IMR-90 (cell line): ENCODE measurements around the gene PISD. TPM values are rescaled to one million over a fixed set of nuclear protein-coding genes. Genes with fewer than 3 reads are reported as not detected.

ENCODE experiments used
- ATAC-seq: fragments of 200-7000 bp; cut with Tn5 transposase; 2 replicates; pipeline ENCODE4 v1.9.1; 2020; ENCODE audit warnings: low read depth, mild to moderate bottlenecking, moderate library complexity
- BruUV-seq: library from RNA; stranded (reverse); fragments of 400-500 nt; replicated peaks from 2 replicates; lab custom pipeline; 2021; lab: Mats Ljungman, UMichigan
- CTCF ChIA-PET: fragments of 300-600 bp; formaldehyde crosslinking; extraction: SDS; loops from one replicate; lab custom pipeline; 2021; ENCODE audit warnings: antibody characterized with exemption; lab: Yijun Ruan, JAX
- POLR2A ChIA-PET: fragments of 300-600 bp; sonication (Branson Sonifier 250); formaldehyde crosslinking; loops from one replicate; lab custom pipeline; 2022; ENCODE audit warnings: antibody characterized with exemption; ENCODE audit not compliant: unreplicated experiment; lab: Charles Lee
- DNase-seq: peaks from one replicate; pipeline ENCODE4 v3.0.0; 2013
- H2AFZ ChIP-seq: replicated peaks from 2 replicates; pipeline ENCODE3; 2013; ENCODE audit warnings: low read length, mild to moderate bottlenecking; ENCODE audit not compliant: poor library complexity
- H2AK5ac ChIP-seq: 2 replicates; pipeline ENCODE4 v1.6.1; 2013; ENCODE audit warnings: low read depth, low read length, inconsistent platforms
- H2AK9ac ChIP-seq: replicated peaks from 2 replicates; pipeline ENCODE3; 2013; ENCODE audit warnings: mild to moderate bottlenecking, low read depth, low read length, moderate library complexity; ENCODE audit not compliant: poor library complexity
- H2BK120ac ChIP-seq: 2 replicates; pipeline ENCODE4 v1.6.1; 2013; ENCODE audit warnings: low read depth, low read length, inconsistent platforms
- H2BK15ac ChIP-seq: 3 replicates; pipeline ENCODE4 v1.6.1; 2013; ENCODE audit warnings: low read depth, low read length, inconsistent platforms
- H2BK20ac ChIP-seq: 2 replicates; pipeline ENCODE4 v1.6.1; 2013; ENCODE audit warnings: low read depth, mild to moderate bottlenecking, inconsistent platforms, low read length, moderate library complexity
- H2BK5ac ChIP-seq: 2 replicates; pipeline ENCODE4 v1.6.1; 2013; ENCODE audit warnings: mild to moderate bottlenecking, low read depth, low read length, inconsistent platforms; ENCODE audit not compliant: poor library complexity, severe bottlenecking
- H3K14ac ChIP-seq: replicated peaks from 2 replicates; pipeline ENCODE4 v1.6.1; 2013; ENCODE audit warnings: low read depth, low read length, inconsistent platforms
- H3K18ac ChIP-seq: 2 replicates; pipeline ENCODE4 v1.6.1; 2013; ENCODE audit warnings: low read depth, low read length, control low read depth
- H3K23ac ChIP-seq: 2 replicates; pipeline ENCODE4 v1.6.1; 2013; ENCODE audit warnings: low read depth, low read length, inconsistent platforms
- H3K27ac ChIP-seq: 2 replicates; pipeline ENCODE4 v1.5.1; 2013; ENCODE audit warnings: mild to moderate bottlenecking, control low read depth, low read length; ENCODE audit not compliant: insufficient read depth
- H3K27me3 ChIP-seq: 2 replicates; pipeline ENCODE4 v1.6.1; 2013; ENCODE audit warnings: low read length; ENCODE audit not compliant: control insufficient read depth, insufficient read depth
- H3K36me3 ChIP-seq: 2 replicates; pipeline ENCODE4 v1.6.1; 2013; ENCODE audit warnings: low read length, mixed read lengths; ENCODE audit not compliant: control insufficient read depth, insufficient read depth
- H3K4ac ChIP-seq: 2 replicates; pipeline ENCODE4 v1.6.1; 2013; ENCODE audit warnings: low read depth, low read length, inconsistent platforms
- H3K4me1 ChIP-seq: 2 replicates; pipeline ENCODE4 v1.6.1; 2013; ENCODE audit warnings: low read length, mixed read lengths; ENCODE audit not compliant: control insufficient read depth, insufficient read depth
- H3K4me2 ChIP-seq: 2 replicates; pipeline ENCODE4 v1.6.1; 2013; ENCODE audit warnings: low read depth, mild to moderate bottlenecking, control low read depth, low read length, moderate library complexity
- H3K4me3 ChIP-seq: 2 replicates; pipeline ENCODE4 v1.5.1; 2013; ENCODE audit warnings: low read depth, mild to moderate bottlenecking, control low read depth, low read length, moderate library complexity; ENCODE audit not compliant: insufficient read depth
- H3K56ac ChIP-seq: 2 replicates; pipeline ENCODE4 v1.6.1; 2013; ENCODE audit warnings: low read length, inconsistent platforms; ENCODE audit not compliant: insufficient read depth; ENCODE audit errors: extremely low read depth
- H3K79me1 ChIP-seq, 2 experiments: 2 replicates each; pipeline ENCODE4 v1.6.1; 2013; ENCODE audit warnings: low read length in 2 of 2, inconsistent platforms in 1 of 2, low read depth in 1 of 2
- H3K9ac ChIP-seq: 2 replicates; pipeline ENCODE4 v1.6.1; 2013; ENCODE audit warnings: low read depth, low read length, control low read depth
- H3K9me1 ChIP-seq: 2 replicates; pipeline ENCODE4 v1.6.1; 2013; ENCODE audit warnings: low read length, inconsistent platforms; ENCODE audit not compliant: insufficient read depth
- H3K9me3 ChIP-seq: 2 replicates; pipeline ENCODE4 v1.6.1; 2013; ENCODE audit warnings: low read length; ENCODE audit not compliant: control insufficient read depth, insufficient read depth
- H4K20me1 ChIP-seq: 2 replicates; pipeline ENCODE4 v1.6.1; 2013; ENCODE audit warnings: low read length, inconsistent platforms; ENCODE audit not compliant: insufficient read depth
- H4K5ac ChIP-seq: 2 replicates; pipeline ENCODE4 v1.6.1; 2013; ENCODE audit warnings: mild to moderate bottlenecking, low read depth, low read length, control low read depth
- H4K8ac ChIP-seq, 2 experiments: 2 replicates each; pipeline ENCODE4 v1.6.1; 2013; ENCODE audit warnings: low read depth in 2 of 2, low read length in 2 of 2, control low read depth in 1 of 2, inconsistent platforms in 1 of 2
- H4K91ac ChIP-seq: 2 replicates; pipeline ENCODE4 v1.6.1; 2013; ENCODE audit warnings: low read depth, low read length, inconsistent platforms; ENCODE audit not compliant: insufficient read depth
- BHLHE40 ChIP-seq: fragments of 150-350 bp; IDR thresholded peaks from 2 replicates; pipeline ENCODE4 v1.6.1; 2016; ENCODE audit warnings: mild to moderate bottlenecking, low read depth, low read length
- CHD1 ChIP-seq: IDR thresholded peaks from 2 replicates; pipeline ENCODE4 v1.6.1; 2012; ENCODE audit warnings: low read depth, low read length, improper control_type of control experiment
- CTCF ChIP-seq: conservative IDR thresholded peaks from 2 replicates; pipeline ENCODE4 v1.5.1; 2012; ENCODE audit warnings: mild to moderate bottlenecking, low read depth, low read length, improper control_type of control experiment
- ELK1 ChIP-seq: fragments of 150-350 bp; IDR thresholded peaks from 2 replicates; pipeline ENCODE4 v1.6.1; 2016; ENCODE audit warnings: low read depth, mild to moderate bottlenecking, low read length, moderate library complexity, borderline replicate concordance
- MAFK ChIP-seq: IDR thresholded peaks from 2 replicates; pipeline ENCODE4 v1.6.1; 2012; ENCODE audit warnings: low read depth, low read length, improper control_type of control experiment
- MXI1 ChIP-seq: IDR thresholded peaks from 2 replicates; pipeline ENCODE4 v1.6.1; 2012; ENCODE audit warnings: low read depth, mild to moderate bottlenecking, low read length, moderate library complexity, borderline replicate concordance
- NFE2L2 ChIP-seq: fragments of 150-350 bp; IDR thresholded peaks from 2 replicates; pipeline ENCODE4 v1.6.1; 2016; ENCODE audit warnings: low read depth, mild to moderate bottlenecking, low read length
- RAD21 ChIP-seq: IDR thresholded peaks from 2 replicates; pipeline ENCODE4 v1.6.1; 2012; ENCODE audit warnings: low read length, improper control_type of control experiment
- SMC3 ChIP-seq: fragments of 150-350 bp; IDR thresholded peaks from 2 replicates; pipeline ENCODE4 v1.6.1; 2016; ENCODE audit warnings: low read depth, mild to moderate bottlenecking, antibody characterized with exemption, low read length, moderate library complexity
- USF2 ChIP-seq: fragments of 150-350 bp; IDR thresholded peaks from 2 replicates; pipeline ENCODE4 v1.6.1; 2017; ENCODE audit warnings: mild to moderate bottlenecking, antibody characterized with exemption, low read length, low read depth
- WGBS, 2 experiments: methylation state at CpG; one replicate each; pipeline versions ENCODE4 v1.1.5 to v1.1.7; 2013; ENCODE audit warnings: missing lambda C conversion rate in 2 of 2; ENCODE audit not compliant: insufficient read length in 1 of 2; ENCODE audit errors: extremely low coverage in 2 of 2; 5-methylcytosine and 5-hydroxymethylcytosine counted together
- dilution Hi-C: fragments of 300-500 bp; cut with HindIII; formaldehyde crosslinking; loops from one replicate; pipeline ENCODE4 v1.14.3; 2018; ENCODE audit warnings: low sequenced_read_pairs; ENCODE audit not compliant: unreplicated experiment
- in situ Hi-C: fragments of 300-500 bp; cut with MboI; formaldehyde crosslinking; loops from 3 replicates; pipeline ENCODE4 v1.14.3; 2019; ENCODE audit warnings: low sequenced_read_pairs, inconsistent platforms, mixed read lengths
- intact Hi-C: fragments of 100-400 bp; cut with micrococcal nuclease; formaldehyde crosslinking; loops from 2 replicates; pipeline ENCODE4 v1.10.0; 2022
- polyA plus RNA-seq, 3 experiments: library from polyadenylated mRNA; depleted of rRNA; stranded (reverse); fragments of >200 nt; gene quantifications; 2 replicates each; pipeline ENCODE4 v1.2.3, GENCODE V29; 2012; ENCODE audit warnings: low replicate concordance in 1 of 3
- total RNA-seq: library from RNA; depleted of rRNA; stranded (reverse); fragments of >200 nt; gene quantifications from 2 replicates; pipeline ENCODE4 v1.2.3, GENCODE V29; 2012

Gene PISD
- total and polyA plus RNA-seq, 2 of the 4 experiments (the other 2 are of a cell fraction) = 34.1 to 48.8 TPM

GRCh38 chr22:31646186-31647019, 15.6 kb downstream of the PISD start (continued):
- no peak for TF ChIP-seq ELK1

- H3K18ac ChIP-seq = no peak overlapping the region
- H3K4me3 ChIP-seq = no peak overlapping the region
- peaks cover 3% of the 10 kb centered on the region for H3K36me3 ChIP-seq
- dilution Hi-C loops (no loop called here), intact Hi-C loops (no loop called here), in situ Hi-C loops (no loop called here)
- BruUV-seq = no TSS peak
- H4K91ac ChIP-seq = no peak overlapping the region
- H3K9me3 ChIP-seq = no peaks in the 10 kb centered on the region
- peak overlapping the region; percentile 47; the same call in 1 of the 2 replicates for H3K4ac ChIP-seq
- ChIA-PET CTCF (interaction anchor here (0.6 to 0.7 kb wide), 2 partner anchors 26 to 167 kb away, joined by 4 read pairs; no protein-coding TSS in a partner anchor), POLR2A (interaction anchor here (0.6 kb wide), 1 partner anchor 1361 kb away, joined by 4 read pairs; no protein-coding TSS in a partner anchor)
- H2BK5ac ChIP-seq = no peak overlapping the region
- 0 out of 2 replicates have a peak overlapping the region, but pooled peaks have one; percentile 24 for H3K23ac ChIP-seq
- H3K56ac ChIP-seq = no peak overlapping the region
- H2AK5ac ChIP-seq = peak overlapping the region; percentile 73; the same call in 1 of the 2 replicates
- no peak overlapping the region for H2AK9ac ChIP-seq
- no peak overlapping the region for H3K27ac ChIP-seq
- H3K9ac ChIP-seq = no peak overlapping the region
- no peak overlapping the region for H4K5ac ChIP-seq
- H4K20me1 ChIP-seq = peaks cover 20% of the 10 kb centered on the region
- no peak overlapping the region for H3K4me2 ChIP-seq
- WGBS, 2 experiments = no CpG with 5 or more reads among the region's 4 CpGs
- no peak overlapping the region for H2AFZ ChIP-seq
- no peak overlapping the region for H2BK120ac ChIP-seq
- peaks cover 25 to 79% of the 10 kb centered on the region in 2 experiments for H3K79me1 ChIP-seq
- DNase-seq (no peak), ATAC-seq (no peak)
- no peaks in the 10 kb centered on the region for H3K27me3 ChIP-seq
- H2BK20ac ChIP-seq = no peak overlapping the region
- no peak overlapping the region for H2BK15ac ChIP-seq
- no peak overlapping the region for H4K8ac ChIP-seq
- H3K9me1 ChIP-seq = peaks cover 17% of the 10 kb centered on the region
- H3K4me1 ChIP-seq = peaks cover 8% of the 10 kb centered on the region
- H3K14ac ChIP-seq = no peak overlapping the region
- no peak for TF ChIP-seq RAD21
- no peak for TF ChIP-seq USF2
- TF ChIP-seq SMC3 = no peak
- no peak for TF ChIP-seq MXI1
- TF ChIP-seq CTCF = no peak
- TF ChIP-seq NFE2L2 = no peak
- TF ChIP-seq BHLHE40 = no peak
- TF ChIP-seq CHD1 = no peak
- TF ChIP-seq MAFK = no peak
These were observed 22.5 kb downstream of the PISD start for GRCh38 chr22:31639436-31640039.
